Gastrocnemius medialis (tissue), 4 donors: ENCODE data around the gene KRT78.

ENCODE experiments used
- CTCF ChIP-seq, 5 experiments: fragments of 450-650 bp in 3 of 5; fragments of 200-600 bp in 2 of 5; sonication (generic) in 2 of 5; IDR thresholded peaks in 4 of 5; conservative IDR thresholded peaks in 1 of 5; 1 replicate in 4 of 5; 2 replicates in 1 of 5; pipeline ENCODE4 v1.5.1; 2016 to 2019; ENCODE audit warnings: antibody characterized with exemption in 5 of 5, mild to moderate bottlenecking in 3 of 5, moderate library complexity in 3 of 5
- POLR2A ChIP-seq, 2 donors: fragments of 450-650 bp; IDR thresholded peaks; one replicate each; pipeline ENCODE4 v1.6.1; 2017; ENCODE audit warnings: antibody characterized with exemption in 2 of 2, mild to moderate bottlenecking in 2 of 2, moderate library complexity in 2 of 2

GRCh38 chr12:52818388-52818787 is 30.4 kb downstream of the KRT78 start:
- TF ChIP-seq CTCF (IDR thresholded peaks at IDR 0.05 in 4 of 5, conservative IDR thresholded peaks at IDR 0.05 in 1 of 5) = no peak
- no peak for TF ChIP-seq POLR2A (IDR thresholded peaks at IDR 0.05)
